ENCODE measurements around the gene ZFAND5. TPM values are rescaled to one million over a fixed set of nuclear protein-coding genes. Genes with fewer than 3 reads are reported as not detected.
A peak's percentile ranks its signal among the peaks of the same experiment; 100 is the strongest.

The ZFAND5 gene
- total and polyA plus RNA-seq, 2 experiments from 2014 or later = 138 to 216 TPM

DNA sequence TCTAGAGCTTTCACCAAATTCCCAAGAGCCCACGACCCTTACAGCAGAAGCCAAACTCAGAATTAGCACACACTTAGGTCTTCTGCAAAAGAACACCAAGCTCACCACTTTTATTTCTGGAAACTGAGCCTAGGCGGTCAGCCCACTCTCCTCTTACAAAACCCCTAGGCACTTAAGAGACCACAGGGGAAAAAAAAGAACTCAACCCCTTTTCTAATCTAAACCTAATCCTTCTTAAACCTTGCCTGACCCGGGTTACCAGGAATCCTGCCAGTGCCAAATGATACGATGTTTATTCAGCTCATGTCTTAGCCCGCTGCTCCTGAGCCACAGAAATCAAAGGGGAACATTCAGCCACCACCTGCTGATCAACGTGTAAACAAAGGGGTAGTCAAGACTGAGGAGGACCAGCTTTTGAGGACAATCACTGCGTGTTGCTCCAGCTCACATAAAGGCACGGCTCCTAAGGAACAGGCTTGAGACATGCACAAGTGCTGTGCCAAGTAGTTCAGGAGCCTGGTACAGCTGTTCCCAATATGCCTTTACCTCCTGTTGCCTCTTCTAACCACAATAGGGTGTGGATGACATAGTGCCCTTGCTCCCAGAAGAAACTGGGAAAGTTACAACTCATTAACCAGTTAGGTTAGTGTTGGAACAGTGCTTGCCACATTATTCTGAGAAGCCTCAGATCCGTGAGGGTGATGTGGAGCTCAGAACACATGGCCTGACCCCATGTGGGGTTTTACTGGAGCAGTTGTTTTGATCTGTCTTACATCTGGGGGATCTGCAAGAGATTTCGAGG is 49.3 kb downstream of the ZFAND5 start:
- ATAC-seq (peak; percentile 89), DNase-seq (ENCODE audit: low spot score) (peak; percentile 59)
- H3K36me3 ChIP-seq (ENCODE audit: insufficient read depth) = no peaks in the 10 kb centered on the region
- H3K9me2 ChIP-seq (ENCODE audit: insufficient read depth) = no peaks in the 10 kb centered on the region
- peaks cover 21% of the 10 kb centered on the region for H3K4me1 ChIP-seq (ENCODE audit: insufficient read depth)
- no peak overlapping the region for H3K4me3 ChIP-seq
- TF ChIP-seq STAT1 (IDR thresholded peaks at IDR 0.05; ENCODE audit: unreplicated experiment) (no peak), EZH2 (IDR thresholded peaks at IDR 0.05; ENCODE audit: low read depth, unreplicated experiment) (no peak), JUNB (IDR thresholded peaks at IDR 0.05; ENCODE audit: unreplicated experiment) (no peak), NANOG (IDR thresholded peaks at IDR 0.05; ENCODE audit: borderline replicate concordance) (no peak), CREB1 (CRISPR knock-in tag; IDR thresholded peaks at IDR 0.05; ENCODE audit: low read depth) (no peak)
- TF ChIP-seq, protein P1, sequence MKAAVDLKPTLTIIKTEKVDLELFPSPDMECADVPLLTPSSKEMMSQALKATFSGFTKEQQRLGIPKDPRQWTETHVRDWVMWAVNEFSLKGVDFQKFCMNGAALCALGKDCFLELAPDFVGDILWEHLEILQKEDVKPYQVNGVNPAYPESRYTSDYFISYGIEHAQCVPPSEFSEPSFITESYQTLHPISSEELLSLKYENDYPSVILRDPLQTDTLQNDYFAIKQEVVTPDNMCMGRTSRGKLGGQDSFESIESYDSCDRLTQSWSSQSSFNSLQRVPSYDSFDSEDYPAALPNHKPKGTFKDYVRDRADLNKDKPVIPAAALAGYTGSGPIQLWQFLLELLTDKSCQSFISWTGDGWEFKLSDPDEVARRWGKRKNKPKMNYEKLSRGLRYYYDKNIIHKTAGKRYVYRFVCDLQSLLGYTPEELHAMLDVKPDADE (IDR thresholded peaks at IDR 0.05) = no peak
- TF ChIP-seq, protein P2, sequence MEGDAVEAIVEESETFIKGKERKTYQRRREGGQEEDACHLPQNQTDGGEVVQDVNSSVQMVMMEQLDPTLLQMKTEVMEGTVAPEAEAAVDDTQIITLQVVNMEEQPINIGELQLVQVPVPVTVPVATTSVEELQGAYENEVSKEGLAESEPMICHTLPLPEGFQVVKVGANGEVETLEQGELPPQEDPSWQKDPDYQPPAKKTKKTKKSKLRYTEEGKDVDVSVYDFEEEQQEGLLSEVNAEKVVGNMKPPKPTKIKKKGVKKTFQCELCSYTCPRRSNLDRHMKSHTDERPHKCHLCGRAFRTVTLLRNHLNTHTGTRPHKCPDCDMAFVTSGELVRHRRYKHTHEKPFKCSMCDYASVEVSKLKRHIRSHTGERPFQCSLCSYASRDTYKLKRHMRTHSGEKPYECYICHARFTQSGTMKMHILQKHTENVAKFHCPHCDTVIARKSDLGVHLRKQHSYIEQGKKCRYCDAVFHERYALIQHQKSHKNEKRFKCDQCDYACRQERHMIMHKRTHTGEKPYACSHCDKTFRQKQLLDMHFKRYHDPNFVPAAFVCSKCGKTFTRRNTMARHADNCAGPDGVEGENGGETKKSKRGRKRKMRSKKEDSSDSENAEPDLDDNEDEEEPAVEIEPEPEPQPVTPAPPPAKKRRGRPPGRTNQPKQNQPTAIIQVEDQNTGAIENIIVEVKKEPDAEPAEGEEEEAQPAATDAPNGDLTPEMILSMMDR (conservative IDR thresholded peaks at IDR 0.05; ENCODE audit: low read depth in 2 of 2) = no peak
- TF ChIP-seq, protein P3, sequence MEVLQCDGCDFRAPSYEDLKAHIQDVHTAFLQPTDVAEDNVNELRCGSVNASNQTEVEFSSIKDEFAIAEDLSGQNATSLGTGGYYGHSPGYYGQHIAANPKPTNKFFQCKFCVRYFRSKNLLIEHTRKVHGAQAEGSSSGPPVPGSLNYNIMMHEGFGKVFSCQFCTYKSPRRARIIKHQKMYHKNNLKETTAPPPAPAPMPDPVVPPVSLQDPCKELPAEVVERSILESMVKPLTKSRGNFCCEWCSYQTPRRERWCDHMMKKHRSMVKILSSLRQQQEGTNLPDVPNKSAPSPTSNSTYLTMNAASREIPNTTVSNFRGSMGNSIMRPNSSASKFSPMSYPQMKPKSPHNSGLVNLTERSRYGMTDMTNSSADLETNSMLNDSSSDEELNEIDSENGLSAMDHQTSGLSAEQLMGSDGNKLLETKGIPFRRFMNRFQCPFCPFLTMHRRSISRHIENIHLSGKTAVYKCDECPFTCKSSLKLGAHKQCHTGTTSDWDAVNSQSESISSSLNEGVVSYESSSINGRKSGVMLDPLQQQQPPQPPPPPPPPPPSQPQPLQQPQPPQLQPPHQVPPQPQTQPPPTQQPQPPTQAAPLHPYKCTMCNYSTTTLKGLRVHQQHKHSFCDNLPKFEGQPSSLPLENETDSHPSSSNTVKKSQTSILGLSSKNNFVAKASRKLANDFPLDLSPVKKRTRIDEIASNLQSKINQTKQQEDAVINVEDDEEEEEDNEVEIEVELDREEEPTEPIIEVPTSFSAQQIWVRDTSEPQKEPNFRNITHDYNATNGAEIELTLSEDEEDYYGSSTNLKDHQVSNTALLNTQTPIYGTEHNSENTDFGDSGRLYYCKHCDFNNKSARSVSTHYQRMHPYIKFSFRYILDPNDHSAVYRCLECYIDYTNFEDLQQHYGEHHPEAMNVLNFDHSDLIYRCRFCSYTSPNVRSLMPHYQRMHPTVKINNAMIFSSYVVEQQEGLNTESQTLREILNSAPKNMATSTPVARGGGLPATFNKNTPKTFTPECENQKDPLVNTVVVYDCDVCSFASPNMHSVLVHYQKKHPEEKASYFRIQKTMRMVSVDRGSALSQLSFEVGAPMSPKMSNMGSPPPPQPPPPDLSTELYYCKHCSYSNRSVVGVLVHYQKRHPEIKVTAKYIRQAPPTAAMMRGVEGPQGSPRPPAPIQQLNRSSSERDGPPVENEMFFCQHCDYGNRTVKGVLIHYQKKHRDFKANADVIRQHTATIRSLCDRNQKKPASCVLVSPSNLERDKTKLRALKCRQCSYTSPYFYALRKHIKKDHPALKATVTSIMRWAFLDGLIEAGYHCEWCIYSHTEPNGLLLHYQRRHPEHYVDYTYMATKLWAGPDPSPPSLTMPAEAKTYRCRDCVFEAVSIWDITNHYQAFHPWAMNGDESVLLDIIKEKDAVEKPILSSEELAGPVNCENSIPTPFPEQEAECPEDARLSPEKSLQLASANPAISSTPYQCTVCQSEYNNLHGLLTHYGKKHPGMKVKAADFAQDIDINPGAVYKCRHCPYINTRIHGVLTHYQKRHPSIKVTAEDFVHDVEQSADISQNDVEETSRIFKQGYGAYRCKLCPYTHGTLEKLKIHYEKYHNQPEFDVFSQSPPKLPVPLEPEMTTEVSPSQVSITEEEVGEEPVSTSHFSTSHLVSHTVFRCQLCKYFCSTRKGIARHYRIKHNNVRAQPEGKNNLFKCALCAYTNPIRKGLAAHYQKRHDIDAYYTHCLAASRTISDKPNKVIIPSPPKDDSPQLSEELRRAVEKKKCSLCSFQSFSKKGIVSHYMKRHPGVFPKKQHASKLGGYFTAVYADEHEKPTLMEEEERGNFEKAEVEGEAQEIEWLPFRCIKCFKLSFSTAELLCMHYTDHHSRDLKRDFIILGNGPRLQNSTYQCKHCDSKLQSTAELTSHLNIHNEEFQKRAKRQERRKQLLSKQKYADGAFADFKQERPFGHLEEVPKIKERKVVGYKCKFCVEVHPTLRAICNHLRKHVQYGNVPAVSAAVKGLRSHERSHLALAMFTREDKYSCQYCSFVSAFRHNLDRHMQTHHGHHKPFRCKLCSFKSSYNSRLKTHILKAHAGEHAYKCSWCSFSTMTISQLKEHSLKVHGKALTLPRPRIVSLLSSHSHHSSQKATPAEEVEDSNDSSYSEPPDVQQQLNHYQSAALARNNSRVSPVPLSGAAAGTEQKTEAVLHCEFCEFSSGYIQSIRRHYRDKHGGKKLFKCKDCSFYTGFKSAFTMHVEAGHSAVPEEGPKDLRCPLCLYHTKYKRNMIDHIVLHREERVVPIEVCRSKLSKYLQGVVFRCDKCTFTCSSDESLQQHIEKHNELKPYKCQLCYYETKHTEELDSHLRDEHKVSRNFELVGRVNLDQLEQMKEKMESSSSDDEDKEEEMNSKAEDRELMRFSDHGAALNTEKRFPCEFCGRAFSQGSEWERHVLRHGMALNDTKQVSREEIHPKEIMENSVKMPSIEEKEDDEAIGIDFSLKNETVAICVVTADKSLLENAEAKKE (CRISPR knock-in tag; IDR thresholded peaks at IDR 0.05) = peak; percentile 58; the same call in 1 of the 2 replicates
- H3K27me3 ChIP-seq (ENCODE audit: insufficient read depth) = no peaks in the 10 kb centered on the region
- no peaks in the 10 kb centered on the region for H3F3A ChIP-seq (replicated peaks; ENCODE audit: low read depth)
- Mint-ChIP-seq H3K27ac (peak overlapping the region; percentile 73; the same call in 1 of the 2 replicates), H3K4me3 (no peak overlapping the region; the same call in 2 of the 3 replicates), H3K9me3 (no peaks in the 10 kb centered on the region), H3K36me3 (ENCODE audit: low read depth) (no peaks in the 10 kb centered on the region; the same call in 2 of the 3 replicates), H3K4me1 (peaks cover 24% of the 10 kb centered on the region), H3K27me3 (ENCODE audit: insufficient read depth, low read depth, poor library complexity) (no peaks in the 10 kb centered on the region)
- H2AFZ ChIP-seq = peak overlapping the region; percentile 95; the same call in 1 of the 2 replicates
- H3K4me2 ChIP-seq = peak overlapping the region; percentile 45; the same call in 1 of the 2 replicates
- no peaks in the 10 kb centered on the region for H3K79me2 ChIP-seq (replicated peaks; ENCODE audit: insufficient read depth)
- no peaks in the 10 kb centered on the region for H4K20me1 ChIP-seq (replicated peaks; ENCODE audit: insufficient read depth)
- H3K27ac ChIP-seq (ENCODE audit: low read depth) = no peak overlapping the region
